NCI-H226 (cell line): ENCODE data around the gene PLCG2.

Experiments
- DNase-seq: peaks from one replicate; pipeline ENCODE4 v3.0.0-alpha.2; 2015

PLCG2 gene

GRCh38 chr16:81817296-81817695 lies 38.2 kb downstream of the PLCG2 start:
- no peak for DNase-seq

- no peak for DNase-seq
Observed at GRCh38 chr16:81817789-81818567, 38.9 kb downstream of the PLCG2 start.

GRCh38 chr16:81818568-81818896 lies 39.4 kb downstream of the PLCG2 start:
- no peak for DNase-seq

- DNase-seq, result no peak
Observed at GRCh38 chr16:81818905-81819304, 39.8 kb downstream of the PLCG2 start.

GRCh38 chr16:81821436-81822128 lies 42.5 kb downstream of the PLCG2 start:
- no peak for DNase-seq

GRCh38 chr16:81823111-81823510 lies 44.0 kb downstream of the PLCG2 start:
- DNase-seq, result no peak

- no peak for DNase-seq
Observed at GRCh38 chr16:81823734-81824133, 44.6 kb downstream of the PLCG2 start.

GRCh38 chr16:81826523-81826922 lies 47.4 kb downstream of the PLCG2 start:
- DNase-seq, result no peak

- DNase-seq, result no peak
Observed at GRCh38 chr16:81830845-81831540, 51.9 kb downstream of the PLCG2 start.

GRCh38 chr16:81831722-81832126 lies 52.6 kb downstream of the PLCG2 start:
- no peak for DNase-seq

GRCh38 chr16:81832801-81833547 lies 53.9 kb downstream of the PLCG2 start:
- DNase-seq, result no peak

GRCh38 chr16:81833751-81834150 lies 54.7 kb downstream of the PLCG2 start:
- no peak for DNase-seq

- no peak for DNase-seq
Observed at GRCh38 chr16:81834868-81835267, 55.8 kb downstream of the PLCG2 start.

- no peak for DNase-seq
Observed at GRCh38 chr16:81836279-81837054, 57.4 kb downstream of the PLCG2 start.

- DNase-seq, result no peak
Observed at GRCh38 chr16:81837312-81837751, 58.2 kb downstream of the PLCG2 start.

GRCh38 chr16:81838794-81839193 lies 59.7 kb downstream of the PLCG2 start:
- DNase-seq, result peak; percentile 38

- DNase-seq, result no peak
Observed at GRCh38 chr16:81841722-81842121, 62.6 kb downstream of the PLCG2 start.

- DNase-seq, result no peak
Observed at GRCh38 chr16:81842564-81843242, 63.6 kb downstream of the PLCG2 start.

GRCh38 chr16:81843243-81843582 lies 64.1 kb downstream of the PLCG2 start:
- peak; percentile 28 for DNase-seq

- DNase-seq, result no peak
Observed at GRCh38 chr16:81843683-81844082, 64.6 kb downstream of the PLCG2 start.

GRCh38 chr16:81846105-81846504 lies 67.0 kb downstream of the PLCG2 start:
- peak; percentile 93 for DNase-seq

- DNase-seq, result no peak
Observed at GRCh38 chr16:81848306-81848853, 69.3 kb downstream of the PLCG2 start.
